ENCODE results near the gene HIPK2. TPM values are rescaled to one million over a fixed set of nuclear protein-coding genes. Genes with fewer than 3 reads are reported as not detected.

HIPK2 gene
- total and polyA plus RNA-seq, 2 donors (not counting 3 experiments of a cell fraction or from before 2014, with no cell fraction given): 9.0 to 43.8 TPM

GRCh38 chr7:139698278-139698677 is 79.5 kb downstream of the HIPK2 start:
- ChIA-PET CTCF (interaction anchor here (0.9 to 1.0 kb wide), 2 partner anchors 14 to 70 kb away, joined by 3 read pairs; no protein-coding TSS in a partner anchor), POLR2A (no interaction called here)
- no peak overlapping the region for H3K27ac ChIP-seq (ENCODE audit: insufficient read depth, low read depth, low read length)
- peaks cover 9% of the 10 kb centered on the region for H3K4me1 ChIP-seq (ENCODE audit: control insufficient read depth, extremely low read depth, insufficient read depth, low read length)
- intact Hi-C loops (cut with micrococcal nuclease): no loop called here
- H3K9ac ChIP-seq (replicated peaks; ENCODE audit: extremely low read depth, insufficient read depth, low read length): no peak overlapping the region
- H3K9me3 ChIP-seq (replicated peaks; ENCODE audit: control insufficient read depth, insufficient read depth, low read length): no peaks in the 10 kb centered on the region
- no peaks in the 10 kb centered on the region for H3K27me3 ChIP-seq (ENCODE audit: control insufficient read depth in 2 of 2, insufficient read depth in 2 of 2, low read length in 2 of 2)
- TF ChIP-seq EZH2 (IDR thresholded peaks at IDR 0.05; ENCODE audit: borderline replicate concordance, low read depth, low read length, severe bottlenecking) (no peak), MYC (IDR thresholded peaks at IDR 0.05; ENCODE audit: low read depth, low read length) (no peak), JUN (IDR thresholded peaks at IDR 0.05; ENCODE audit: borderline replicate concordance, insufficient read depth, insufficient read length, low read depth) (no peak), POLR2A (IDR thresholded peaks at IDR 0.05; ENCODE audit: low read depth, low read length) (no peak), POLR2AphosphoS5 (IDR thresholded peaks at IDR 0.05; ENCODE audit: insufficient read depth, low read depth, low read length) (no peak), FOS (IDR thresholded peaks at IDR 0.05; ENCODE audit: borderline replicate concordance, insufficient read depth, low read length) (no peak), GATA2 (IDR thresholded peaks at IDR 0.05; ENCODE audit: insufficient read depth, insufficient read length, low read depth, low read length) (no peak), CTCF (IDR thresholded peaks at IDR 0.05; ENCODE audit: extremely low read depth in 1 of 2, insufficient read depth in 1 of 2, low read depth in 1 of 2, low read length in 2 of 2) (no peak), MAX (IDR thresholded peaks at IDR 0.05; ENCODE audit: insufficient read depth, insufficient read length) (no peak)
- peaks cover 59% of the 10 kb centered on the region for H3K79me2 ChIP-seq (ENCODE audit: control insufficient read depth, insufficient read depth, low read length)
- no peaks in the 10 kb centered on the region for H4K20me1 ChIP-seq (replicated peaks; ENCODE audit: control insufficient read depth, extremely low read depth, insufficient read depth, low read length)
- BruUV-seq (replicated peaks): no TSS peak
- peaks cover 0 to 7% of the 10 kb centered on the region in 2 experiments for H3K36me3 ChIP-seq (ENCODE audit: control insufficient read depth in 2 of 2, extremely low read depth in 1 of 2, insufficient read depth in 2 of 2, low read length in 2 of 2)
- no peak overlapping the region for H3K4me2 ChIP-seq (ENCODE audit: insufficient read depth, low read length)
- no peak overlapping the region for H2AFZ ChIP-seq (ENCODE audit: low read depth, low read length)
- dilution Hi-C loops (cut with MboI; ENCODE audit: extremely low pct_ligation_motif_present, low sequenced_read_pairs): no loop called here
- no peaks in the 10 kb centered on the region for H3K9me1 ChIP-seq (replicated peaks; ENCODE audit: control insufficient read depth, extremely low read depth, insufficient read depth, low read length)
- DNase-seq (ENCODE audit: low read depth, low spot score) (no peak), FAIRE-seq (no peak)
- H3K4me3 ChIP-seq (replicated peaks in 1 of 3; ENCODE audit: insufficient read depth in 1 of 3, low read depth in 1 of 3, low read length in 3 of 3): no peak overlapping the region

Measured in endothelial cell of umbilical vein (primary cell).